Inflammatory macrophage (primary cell): ENCODE data around the gene SPRY2.

Source experiments
- DNase-seq, 2 donors: peaks; one replicate each; pipeline ENCODE4 v3.0.0-alpha.2; 2020 to 2022

Gene SPRY2

GRCh38 chr13:80312012-80312704, 28.8 kb downstream of the SPRY2 start:
- no peak for DNase-seq

- no peak for DNase-seq
These were observed 31.0 kb downstream of the SPRY2 start for GRCh38 chr13:80309926-80310325.

- no peak for DNase-seq
These were observed 33.4 kb downstream of the SPRY2 start for GRCh38 chr13:80307401-80307987.

- DNase-seq, result no peak
These were observed 34.5 kb downstream of the SPRY2 start for GRCh38 chr13:80306337-80306972.

GRCh38 chr13:80305737-80306136, 35.2 kb downstream of the SPRY2 start:
- DNase-seq, result no peak

GRCh38 chr13:80303225-80303811, 37.6 kb downstream of the SPRY2 start:
- DNase-seq, result peak in 1 of 2 donors; percentile 1

- DNase-seq, result no peak
These were observed 41.9 kb downstream of the SPRY2 start for GRCh38 chr13:80299046-80299445.

GRCh38 chr13:80297503-80297902, 43.4 kb downstream of the SPRY2 start:
- DNase-seq, result no peak

GRCh38 chr13:80297094-80297493, 43.8 kb downstream of the SPRY2 start:
- peak; percentile 52 to 69 for DNase-seq

- DNase-seq, result peak; percentile 40 to 61
These were observed 44.3 kb downstream of the SPRY2 start for GRCh38 chr13:80296638-80297037.

- peak; percentile 7 to 27 for DNase-seq
These were observed 50.3 kb downstream of the SPRY2 start for GRCh38 chr13:80290591-80290990.
